HS-27A (cell line): ENCODE data around the gene GSAP.

Experiments used
- DNase-seq: peaks from one replicate; pipeline ENCODE4 v3.0.0-alpha.2; 2012; ENCODE audit warnings: low read depth, missing footprints

The GSAP gene

DNA sequence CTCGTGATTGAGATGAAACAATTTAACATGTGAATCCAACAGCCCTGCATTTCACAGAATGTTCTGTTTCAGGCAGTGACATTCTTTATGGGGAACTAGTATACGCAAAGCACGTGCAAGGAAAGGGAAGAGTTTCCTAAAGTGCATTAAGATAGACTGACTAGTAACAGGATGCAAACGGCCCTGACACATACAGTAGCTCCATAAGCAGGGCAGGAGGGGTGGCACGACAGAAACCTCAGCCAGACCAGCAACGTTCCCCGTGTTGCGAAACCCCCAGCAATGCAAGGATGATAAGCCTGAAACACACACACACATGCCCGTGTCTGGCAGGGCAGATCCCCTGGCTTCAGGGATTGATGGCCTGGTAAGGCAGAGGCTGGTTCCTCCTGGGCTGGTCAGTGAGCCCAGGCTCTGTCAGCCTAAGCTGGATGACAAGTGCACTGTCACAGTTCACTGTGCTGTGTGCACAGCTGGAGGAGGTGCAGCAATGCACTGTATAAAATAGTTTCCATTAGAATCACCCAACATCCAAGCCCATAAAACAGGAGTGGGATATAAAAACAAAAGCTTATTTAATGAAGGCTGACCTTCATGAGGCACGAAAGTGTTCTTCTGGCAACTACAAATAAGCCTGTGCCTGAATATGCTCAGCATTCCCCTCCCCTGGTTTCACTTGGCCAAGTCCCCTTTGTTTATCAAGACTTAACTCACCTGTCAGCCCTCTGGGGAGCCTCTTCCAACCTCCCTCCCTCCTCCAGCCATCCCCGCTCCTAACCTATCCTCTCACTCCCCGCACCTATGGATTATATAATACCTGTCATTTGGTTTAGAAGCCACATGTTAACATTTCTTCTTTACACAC is 88.8 kb downstream of the GSAP start:
- DNase-seq: no peak

DNA sequence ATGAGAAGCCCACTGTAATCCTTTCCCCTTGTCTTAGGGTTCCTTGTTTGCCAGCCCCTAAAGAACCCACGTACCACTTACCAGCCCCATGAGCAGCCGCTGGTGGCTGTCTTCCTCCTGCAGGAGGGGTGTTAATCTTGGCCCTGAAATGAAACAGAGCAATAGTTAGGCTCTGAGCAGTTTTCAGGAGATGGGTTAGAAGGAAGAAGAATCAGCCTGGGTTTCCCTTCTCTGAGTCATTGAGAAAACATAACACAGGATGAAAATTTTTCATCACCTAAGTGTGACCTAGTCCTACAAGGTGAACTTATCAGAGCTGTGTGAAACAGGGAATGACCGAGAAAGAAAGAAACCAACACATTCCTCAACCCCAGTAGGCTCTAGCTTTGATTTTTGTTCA is 90.0 kb downstream of the GSAP start:
- no peak for DNase-seq

DNA sequence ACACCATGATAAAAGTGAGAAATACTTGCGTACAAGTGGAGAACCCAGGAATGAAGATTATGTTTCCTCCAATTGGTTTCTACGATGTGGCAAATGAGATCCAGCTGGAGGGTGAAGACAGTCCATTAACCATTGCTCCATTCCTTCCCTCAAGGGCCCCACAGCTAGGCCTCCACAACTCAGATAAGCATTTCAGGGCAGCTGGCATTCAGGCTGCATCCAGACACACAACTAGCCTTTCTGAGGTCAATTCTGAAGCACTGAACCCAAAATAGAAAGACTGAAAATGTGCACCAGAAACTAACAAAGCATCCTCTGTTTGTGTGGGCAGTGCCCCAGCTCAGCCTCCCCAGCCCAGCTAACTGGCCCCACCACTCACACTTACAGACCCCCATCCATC is 94.8 kb downstream of the GSAP start:
- DNase-seq: no peak

DNA sequence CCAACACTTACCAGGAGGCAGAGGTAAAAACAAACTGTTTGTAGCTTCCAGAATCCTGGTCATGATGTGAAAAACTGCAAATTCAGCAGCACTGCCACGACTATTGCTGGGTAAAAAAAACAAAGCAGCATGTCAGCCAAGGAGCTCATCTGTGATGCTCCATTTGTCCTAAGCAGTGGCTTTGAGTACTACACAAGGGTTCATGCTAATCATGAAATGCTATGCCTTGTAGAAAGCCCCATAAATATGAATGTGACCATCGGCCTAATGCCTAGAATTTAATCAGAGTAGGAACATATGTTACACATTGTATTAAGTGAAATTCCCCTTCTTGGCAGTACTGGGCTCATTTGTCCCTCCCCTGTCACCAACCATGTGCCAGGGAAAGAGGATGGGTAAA is 95.4 kb downstream of the GSAP start:
- no peak for DNase-seq

DNA sequence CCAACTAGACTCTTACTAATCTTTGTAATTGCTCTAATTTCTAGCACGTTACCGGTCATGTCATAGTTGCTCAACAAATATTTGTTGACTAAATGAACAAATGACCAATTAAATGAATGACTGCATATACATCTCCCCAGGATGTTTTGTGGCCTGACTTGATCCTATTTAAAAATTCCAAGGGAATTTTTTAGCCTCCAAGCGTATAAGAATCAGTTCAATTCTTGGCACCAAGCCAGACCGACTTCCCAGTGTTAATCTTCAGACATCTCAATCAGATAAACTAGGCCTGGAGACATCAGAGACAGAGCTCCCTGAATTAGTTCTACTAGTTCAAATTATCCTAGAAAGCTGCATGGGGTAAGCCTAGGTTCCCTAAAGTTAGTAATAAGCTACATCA is 96.0 kb downstream of the GSAP start:
- no peak for DNase-seq

DNA sequence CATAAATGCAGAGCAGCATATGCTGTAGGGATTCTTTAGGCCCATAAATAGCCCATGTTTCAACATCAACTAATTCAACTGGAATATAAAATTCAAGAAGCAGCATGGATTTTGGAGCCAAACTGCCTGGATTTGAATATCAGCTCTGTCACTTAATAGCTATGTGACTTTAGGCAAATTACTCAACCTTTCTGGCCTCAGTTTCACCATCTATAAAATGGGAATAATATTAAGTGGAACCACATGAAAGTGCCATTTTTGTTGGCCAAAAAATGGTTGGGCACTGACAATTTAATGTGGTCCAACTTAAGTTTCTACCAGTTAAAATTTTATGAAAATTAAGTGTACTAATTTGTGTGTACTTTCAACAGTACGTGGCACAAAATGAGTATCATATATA is 98.1 kb downstream of the GSAP start:
- no peak for DNase-seq

DNA sequence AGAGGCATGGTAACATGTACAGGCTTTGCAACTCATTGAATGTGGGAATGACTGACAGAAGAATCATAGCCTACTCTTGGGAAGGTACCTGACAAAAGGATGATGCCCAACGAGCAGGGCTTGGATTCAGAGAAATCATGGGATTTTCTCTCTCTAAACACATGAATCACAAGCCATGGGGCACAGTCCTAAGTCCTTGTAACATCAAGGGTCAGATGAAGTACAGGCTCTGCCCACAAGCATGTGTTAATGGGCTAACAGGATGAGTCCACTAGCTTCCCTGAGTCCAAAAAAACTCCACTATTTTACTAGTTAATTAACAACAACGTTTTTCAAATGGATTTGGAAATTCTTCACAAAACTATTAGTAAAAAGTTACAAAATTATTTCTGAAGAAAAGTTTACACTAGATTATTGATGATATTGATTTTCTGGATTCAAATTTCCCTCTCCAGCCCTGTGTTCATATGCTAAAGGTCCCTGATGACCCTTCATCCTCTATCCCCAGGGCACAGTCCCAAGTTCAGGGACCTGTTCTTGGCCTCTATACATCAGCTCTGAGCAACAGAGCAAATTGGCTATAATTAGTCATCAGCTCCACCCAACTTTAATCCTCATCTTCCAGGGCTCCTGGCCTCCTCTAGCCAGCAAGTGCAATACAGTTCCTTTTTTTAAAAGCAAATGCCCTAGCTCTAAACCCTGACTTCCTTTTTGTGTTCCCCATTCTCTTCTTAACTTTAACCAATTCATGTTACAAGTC is 99.8 kb downstream of the GSAP start:
- no peak for DNase-seq

DNA sequence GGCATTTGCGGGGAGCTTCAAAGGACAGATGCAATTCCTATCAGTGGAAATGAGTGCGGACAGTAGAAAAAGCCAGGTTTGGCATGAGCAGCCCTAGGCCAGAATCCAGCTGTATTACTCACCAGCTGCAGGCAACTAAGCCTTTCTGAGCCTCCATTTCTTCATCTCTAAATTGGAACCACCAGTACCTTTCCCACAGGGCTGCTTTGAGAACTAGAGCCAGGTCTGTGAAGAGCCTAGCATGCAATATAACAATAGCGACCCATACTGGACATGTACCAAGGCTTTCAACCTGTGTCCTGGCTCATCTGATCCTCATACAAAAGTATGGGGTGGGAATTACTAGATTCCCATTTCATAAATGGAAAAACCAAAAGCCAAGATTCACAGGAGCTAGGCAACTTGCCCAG is 101.0 kb downstream of the GSAP start:
- no peak for DNase-seq

DNA sequence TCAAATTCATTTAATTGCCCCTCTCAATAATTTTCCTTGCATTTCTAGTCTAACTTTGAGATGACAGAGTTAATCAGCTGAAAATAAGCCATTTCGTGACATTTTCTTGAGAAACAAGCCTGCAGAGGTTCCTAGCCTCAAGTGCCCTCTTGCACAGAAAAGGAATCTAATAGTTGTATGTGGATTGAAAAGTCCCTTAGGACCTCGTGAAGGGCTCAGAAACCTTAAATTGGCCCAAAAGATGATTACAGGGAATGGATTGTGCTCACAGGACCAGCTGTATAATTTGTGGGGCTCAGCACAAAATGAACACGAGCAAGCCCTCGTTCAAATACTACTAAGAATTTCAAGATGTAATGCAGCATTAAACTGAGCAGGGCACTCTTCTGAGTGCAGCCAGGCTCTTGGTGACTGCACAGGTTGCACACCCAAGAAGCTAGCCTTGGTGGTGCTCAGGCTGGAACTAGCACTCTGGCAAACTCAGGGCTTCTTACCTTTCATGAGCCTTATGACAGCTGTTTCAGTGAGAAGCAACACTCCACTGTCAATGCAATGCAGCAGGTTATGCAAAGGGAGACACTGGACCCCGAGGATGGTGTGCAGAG is 102.2 kb downstream of the GSAP start:
- no peak for DNase-seq

DNA sequence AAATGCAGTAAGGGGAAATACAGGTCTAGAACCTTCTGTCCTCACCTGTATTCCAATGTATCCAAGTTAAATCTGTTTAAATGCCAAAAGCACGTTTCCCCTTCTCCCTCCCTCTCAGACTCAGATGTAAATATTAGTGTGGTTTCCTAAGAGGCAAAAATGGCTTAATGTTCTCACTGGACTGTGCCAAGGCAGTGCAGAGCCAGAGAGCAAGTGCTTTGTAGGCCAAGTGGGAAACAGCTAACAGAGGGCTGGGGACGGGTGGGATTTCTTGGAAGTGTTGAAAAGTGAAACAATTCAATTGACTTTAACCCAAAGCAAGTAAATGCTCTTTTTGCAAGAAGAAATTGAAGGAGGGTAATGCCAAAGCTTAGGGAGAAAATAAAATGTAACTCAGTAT is 103.1 kb downstream of the GSAP start:
- no peak for DNase-seq

DNA sequence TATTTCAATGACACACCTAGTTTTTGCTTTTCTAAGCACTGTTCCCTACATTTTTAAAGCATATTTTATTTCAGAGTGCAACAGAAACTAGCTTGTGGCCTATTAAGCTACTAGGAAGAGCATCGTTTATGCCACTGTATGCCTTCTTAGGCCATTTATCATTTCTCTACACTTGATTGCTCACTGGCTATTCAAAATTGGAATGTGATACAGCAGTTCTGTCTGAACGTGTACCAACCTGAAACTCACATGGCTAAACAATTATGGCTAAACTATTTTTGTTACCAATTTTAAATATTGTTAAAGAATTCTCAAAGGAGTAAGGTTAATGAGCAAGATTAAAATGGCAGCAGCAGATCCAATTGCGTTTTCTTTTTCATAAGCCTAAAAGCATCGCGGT is 105.2 kb downstream of the GSAP start:
- DNase-seq: no peak

DNA sequence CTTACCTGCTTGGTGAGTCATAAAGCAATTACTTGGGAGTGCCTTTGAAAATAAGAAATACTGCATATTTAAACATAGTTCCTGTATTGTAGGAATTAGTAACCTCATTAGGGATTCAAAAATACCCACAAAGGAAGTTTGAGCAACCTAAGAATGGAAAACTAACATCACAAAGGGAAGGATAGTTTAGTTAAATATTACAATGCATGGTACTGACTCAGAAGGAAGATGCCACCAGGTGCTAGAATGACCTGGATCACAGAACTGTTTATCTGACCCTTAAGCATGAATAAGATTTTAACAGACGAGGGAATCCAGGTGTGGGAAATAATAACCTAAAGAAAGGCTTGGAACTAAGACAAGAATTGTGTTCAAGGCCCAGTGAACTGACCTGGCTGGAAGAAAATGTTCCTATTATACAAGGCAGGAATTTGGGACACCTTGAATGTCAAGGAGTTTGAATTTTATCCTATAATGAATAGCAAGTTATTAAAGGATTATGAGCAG is 106.4 kb downstream of the GSAP start:
- DNase-seq: no peak

DNA sequence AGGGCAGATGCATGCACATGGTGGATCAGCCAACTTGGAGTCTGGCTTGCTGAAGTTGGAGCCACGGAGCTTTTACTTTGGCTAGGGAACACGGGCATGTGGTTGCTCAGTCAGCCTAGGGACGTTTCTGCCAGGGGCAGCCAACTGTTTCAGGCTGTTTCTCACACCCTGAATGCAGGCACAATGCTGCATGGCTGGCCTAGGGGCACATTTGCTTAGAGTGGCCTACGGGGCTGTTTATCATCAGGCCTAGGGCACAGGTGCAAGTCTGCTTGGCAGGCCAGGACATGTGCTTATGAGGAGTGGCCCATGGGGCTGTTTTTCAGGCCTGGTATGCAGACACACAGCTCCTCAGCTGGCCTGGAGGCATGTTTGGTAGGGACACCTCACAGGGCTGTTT is 107.4 kb downstream of the GSAP start:
- DNase-seq: no peak

DNA sequence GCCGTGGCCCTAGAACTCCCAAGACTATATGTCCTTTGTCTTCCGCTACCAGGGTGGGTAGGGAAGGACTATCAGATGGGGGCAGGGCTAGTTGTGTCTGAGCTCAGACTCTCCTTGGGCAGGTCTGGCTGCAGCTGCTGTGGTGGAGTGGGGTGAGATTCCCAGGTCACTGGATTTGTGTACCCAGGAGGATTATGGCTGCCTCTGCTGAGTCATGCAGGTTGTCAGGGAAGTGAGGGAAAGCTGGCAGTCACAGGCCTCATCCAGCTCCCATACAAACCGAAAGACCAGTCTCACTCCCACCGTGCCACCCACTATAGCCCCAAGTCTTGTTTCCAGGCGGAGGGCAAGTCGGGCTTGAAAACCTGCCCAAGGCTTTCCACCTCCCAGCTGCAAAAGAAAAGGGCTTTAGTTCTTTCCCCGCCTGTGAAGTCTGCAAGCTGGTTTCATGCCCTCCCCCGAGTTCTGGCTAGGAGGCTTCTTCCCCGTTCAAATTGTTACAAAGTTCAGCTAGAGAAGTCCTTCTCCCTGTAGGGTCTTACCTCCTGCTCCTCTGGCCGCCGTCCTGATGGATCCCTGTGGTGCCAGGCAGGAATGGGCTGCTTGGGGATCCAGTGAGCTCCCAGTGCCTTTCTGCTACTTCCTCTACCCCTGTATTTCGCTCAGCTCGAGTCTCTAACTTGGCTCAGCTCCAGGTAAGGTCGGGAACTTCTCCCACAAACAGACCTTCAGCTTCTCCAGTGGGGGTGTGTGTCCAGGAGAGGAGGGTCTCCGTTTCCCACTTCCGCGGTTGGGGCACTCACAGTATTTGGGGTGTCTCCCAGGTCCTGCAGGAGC is 109.7 kb downstream of the GSAP start:
- no peak for DNase-seq

DNA sequence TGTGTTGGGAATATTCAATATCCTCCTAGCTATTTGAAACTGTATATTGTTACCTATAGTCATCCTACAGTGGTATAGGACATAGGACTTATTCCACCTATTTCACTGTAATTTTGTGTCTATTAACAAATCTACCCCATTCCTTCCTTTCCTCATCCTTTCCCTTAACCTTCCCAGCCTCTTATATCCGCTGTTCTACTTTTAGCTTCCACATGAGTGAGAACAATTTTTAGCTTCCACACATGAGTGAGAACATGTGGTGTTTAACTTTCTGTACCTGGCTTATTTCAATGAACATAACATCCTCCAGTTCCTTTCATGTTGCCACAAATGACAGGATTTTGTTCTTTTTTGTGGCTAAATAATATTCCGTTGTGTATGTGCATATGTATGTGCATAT is 120.6 kb downstream of the GSAP start:
- no peak for DNase-seq

DNA sequence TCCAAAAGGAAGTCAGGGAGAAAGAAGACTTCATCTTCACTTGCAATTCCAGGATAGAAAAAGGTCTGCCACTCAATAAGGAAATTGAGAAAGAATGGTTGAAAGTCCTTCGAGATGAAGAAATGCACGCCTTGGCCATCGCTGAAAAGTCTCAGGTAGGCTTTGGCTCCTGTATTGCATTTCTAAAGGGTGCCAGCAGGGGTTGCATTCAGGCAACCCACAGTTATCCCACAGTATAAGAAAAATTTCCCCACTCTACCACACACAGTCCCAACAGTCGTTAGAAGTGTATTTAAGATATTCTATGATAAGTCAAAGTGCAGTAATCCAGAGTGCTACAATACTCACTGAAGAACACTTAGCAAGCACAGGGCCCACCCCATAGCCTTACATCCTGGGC is 123.1 kb downstream of the GSAP start:
- no peak for DNase-seq

DNA sequence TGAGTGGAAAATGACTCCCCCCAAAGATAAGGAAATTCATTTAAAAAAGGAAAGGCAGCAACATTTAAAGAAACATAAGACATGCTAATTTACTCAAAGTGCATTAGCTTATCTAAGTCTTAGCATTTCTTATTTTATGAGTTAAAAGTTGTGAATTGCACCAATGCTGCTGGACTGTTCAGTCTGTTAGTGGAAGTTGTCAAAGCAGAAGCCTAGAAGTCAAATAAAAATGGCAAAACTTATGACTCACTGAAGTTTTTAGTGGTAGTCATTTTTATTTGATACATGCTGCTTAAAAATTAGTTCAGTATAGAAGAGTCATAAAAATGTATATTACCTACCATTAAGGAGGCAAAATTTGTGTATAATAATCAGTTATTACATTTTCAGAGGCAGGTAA is 125.7 kb downstream of the GSAP start:
- DNase-seq: no peak

DNA sequence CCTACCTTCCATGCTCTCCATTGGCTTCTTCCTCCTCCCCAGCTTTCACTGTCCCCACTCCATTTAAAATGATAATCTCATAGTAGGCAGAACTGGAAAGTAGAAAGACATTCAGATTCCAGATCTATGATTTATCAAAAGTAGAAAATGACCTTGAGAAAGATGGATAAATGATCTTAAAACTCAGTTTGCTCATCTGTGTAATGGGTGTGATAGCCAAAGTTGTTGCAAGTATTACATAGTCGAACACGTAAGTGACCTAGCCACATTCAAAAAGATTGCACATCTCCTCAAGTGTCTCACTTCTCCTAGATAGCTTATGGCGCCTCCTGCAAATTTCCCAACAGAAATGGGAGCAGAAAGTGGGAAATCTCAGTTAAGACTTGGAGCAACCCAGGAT is 126.8 kb downstream of the GSAP start:
- DNase-seq: no peak

DNA sequence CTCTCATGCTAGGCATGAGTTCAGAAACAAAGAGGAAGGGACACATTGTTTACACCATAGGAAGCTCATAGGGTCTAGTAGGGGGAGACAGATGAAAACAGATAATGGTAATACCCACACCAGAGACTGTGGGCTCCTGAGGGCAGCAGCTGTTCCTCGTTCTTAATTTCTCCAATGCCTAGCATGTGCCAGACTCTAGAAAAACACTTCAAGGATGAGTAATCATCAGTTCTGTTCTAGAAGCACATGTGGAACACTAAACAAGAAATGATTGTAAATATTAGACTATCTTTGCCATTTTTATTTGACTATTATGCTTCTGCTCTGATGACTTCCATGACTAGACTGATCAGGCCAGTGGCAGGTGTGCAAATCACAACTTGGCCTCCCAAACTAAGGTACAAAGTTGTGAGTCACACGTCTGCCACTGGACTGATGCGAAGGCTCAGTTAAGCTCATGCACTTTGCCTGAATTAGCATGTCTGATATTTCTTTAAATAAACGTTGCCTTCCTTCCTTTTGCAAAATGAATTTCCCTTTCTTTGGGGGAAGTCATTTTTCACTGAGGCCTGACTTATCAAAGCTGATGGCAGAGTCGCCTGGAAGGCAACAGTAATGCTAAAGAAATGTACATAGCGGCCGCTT is 127.4 kb downstream of the GSAP start:
- DNase-seq: no peak

DNA sequence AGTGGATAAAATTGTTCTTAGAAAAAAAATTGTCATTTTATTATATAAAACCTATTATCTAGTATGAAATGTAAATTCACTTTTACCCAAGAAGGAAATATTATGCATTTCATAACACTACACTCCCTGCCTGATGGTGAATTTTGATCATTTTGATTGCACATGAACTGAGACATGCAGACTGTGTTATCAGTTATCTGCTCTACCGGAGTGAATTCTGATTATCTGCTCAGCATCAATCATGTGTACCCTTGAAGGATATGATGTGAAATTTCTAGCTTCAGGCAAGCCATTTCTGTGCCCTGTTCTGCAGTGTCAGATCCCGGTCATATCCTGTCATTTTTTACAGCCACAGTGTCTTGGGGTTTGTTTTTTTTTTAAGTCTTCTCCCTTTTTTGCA is 131.5 kb downstream of the GSAP start:
- DNase-seq: no peak

DNA sequence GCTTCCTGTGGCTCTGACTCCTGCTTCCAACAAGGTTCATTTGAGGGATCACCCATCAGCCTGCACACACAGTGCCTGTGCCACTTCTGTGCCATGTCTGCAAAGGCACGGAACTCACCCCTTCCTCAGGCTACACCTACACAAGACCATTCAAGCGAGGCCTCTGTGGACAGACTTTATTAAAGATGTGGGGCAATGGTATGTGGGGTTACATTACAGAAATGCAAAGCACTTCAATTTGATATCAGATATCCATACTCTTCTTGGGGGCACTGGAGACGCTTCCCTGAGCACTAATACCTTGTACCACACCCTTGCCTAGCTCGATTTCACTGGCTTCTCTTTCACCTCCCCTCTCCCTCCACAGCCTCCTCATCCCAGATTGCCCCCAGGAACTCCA is 132.1 kb downstream of the GSAP start:
- DNase-seq: no peak

DNA sequence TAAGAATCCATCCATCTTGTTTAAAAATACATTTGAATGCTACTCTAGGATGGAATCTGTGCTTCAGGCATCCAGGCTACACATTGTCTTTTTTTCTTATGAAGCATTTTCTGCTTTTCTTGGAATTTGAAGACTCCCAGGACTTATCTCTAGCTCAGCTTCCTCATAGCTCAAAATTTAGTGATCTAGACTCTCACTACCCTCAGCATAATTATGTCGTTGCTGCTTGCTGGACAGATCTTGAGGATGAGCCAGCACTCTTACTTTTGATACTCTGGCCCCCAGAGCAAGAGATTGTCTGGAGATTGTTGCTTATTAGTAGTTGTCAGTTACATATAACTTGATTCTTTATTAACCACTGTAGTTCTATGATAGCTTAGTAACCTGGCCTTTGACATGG is 133.3 kb downstream of the GSAP start:
- DNase-seq: no peak
